ENCODE measurements around the gene THRB.

Gene THRB

DNA sequence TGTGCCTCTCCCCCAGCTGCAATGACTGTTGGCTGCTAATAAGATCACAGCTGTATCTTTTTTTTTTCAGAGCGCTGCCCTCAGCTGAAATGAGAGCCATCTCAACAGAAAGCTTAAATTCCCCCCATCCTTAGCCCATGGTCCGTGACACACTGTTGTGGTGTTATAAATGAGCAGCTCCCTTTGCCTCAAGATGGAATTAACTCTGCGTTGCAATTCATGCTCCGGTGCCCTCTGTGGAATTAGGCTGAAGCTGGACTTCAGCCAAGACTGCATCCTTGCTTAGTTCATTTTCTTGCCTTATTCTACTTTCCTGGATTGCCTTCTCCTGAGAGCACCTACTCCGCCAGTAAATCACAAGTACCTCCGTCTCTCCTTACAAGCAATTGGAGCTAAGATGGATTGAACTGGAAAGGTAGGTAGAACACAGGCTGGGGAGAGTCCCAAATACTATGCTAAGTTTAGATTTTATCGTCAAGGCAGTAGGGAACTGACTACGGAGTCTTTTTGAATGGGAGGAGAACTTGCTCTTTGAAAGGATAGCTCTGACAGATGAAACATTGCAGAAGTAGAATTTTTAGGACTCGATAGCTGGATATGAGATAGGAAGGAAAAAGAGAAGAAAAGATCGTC is 39.0 kb upstream of the THRB start:
- TF ChIP-seq, protein P1, sequence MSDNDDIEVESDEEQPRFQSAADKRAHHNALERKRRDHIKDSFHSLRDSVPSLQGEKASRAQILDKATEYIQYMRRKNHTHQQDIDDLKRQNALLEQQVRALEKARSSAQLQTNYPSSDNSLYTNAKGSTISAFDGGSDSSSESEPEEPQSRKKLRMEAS (IDR thresholded peaks at IDR 0.05; ENCODE audit: low read depth, low read length) = no peak
- TF ChIP-seq POLR2A (IDR thresholded peaks at IDR 0.05; ENCODE audit: extremely low read depth, insufficient read length) = no peak
- TF ChIP-seq, protein P2, sequence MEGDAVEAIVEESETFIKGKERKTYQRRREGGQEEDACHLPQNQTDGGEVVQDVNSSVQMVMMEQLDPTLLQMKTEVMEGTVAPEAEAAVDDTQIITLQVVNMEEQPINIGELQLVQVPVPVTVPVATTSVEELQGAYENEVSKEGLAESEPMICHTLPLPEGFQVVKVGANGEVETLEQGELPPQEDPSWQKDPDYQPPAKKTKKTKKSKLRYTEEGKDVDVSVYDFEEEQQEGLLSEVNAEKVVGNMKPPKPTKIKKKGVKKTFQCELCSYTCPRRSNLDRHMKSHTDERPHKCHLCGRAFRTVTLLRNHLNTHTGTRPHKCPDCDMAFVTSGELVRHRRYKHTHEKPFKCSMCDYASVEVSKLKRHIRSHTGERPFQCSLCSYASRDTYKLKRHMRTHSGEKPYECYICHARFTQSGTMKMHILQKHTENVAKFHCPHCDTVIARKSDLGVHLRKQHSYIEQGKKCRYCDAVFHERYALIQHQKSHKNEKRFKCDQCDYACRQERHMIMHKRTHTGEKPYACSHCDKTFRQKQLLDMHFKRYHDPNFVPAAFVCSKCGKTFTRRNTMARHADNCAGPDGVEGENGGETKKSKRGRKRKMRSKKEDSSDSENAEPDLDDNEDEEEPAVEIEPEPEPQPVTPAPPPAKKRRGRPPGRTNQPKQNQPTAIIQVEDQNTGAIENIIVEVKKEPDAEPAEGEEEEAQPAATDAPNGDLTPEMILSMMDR (IDR thresholded peaks at IDR 0.05; ENCODE audit: low read depth, low read length) = no peak
- no peak for TF ChIP-seq MYC (IDR thresholded peaks at IDR 0.05; ENCODE audit: low read depth, low read length)
- DNase-seq (ENCODE audit: low read depth) = no peak

GRCh38 chr3:24530471-24530870 is 35.8 kb upstream of the THRB start:
- TF ChIP-seq, protein P2 (IDR thresholded peaks at IDR 0.05; ENCODE audit: low read depth, low read length) = no peak
- TF ChIP-seq MYC (IDR thresholded peaks at IDR 0.05; ENCODE audit: low read depth, low read length) = no peak
- no peak for TF ChIP-seq POLR2A (IDR thresholded peaks at IDR 0.05; ENCODE audit: extremely low read depth, insufficient read length)
- TF ChIP-seq, protein P1 (IDR thresholded peaks at IDR 0.05; ENCODE audit: low read depth, low read length) = no peak
- H3K4me3 ChIP-seq (ENCODE audit: low read depth, low read length) = no peak overlapping the region
- DNase-seq (ENCODE audit: low read depth) = no peak

More for the DNA sequence above, 39.0 kb upstream of the THRB start:
- no peak overlapping the region for H3K4me3 ChIP-seq (ENCODE audit: low read depth, low read length)

DNA sequence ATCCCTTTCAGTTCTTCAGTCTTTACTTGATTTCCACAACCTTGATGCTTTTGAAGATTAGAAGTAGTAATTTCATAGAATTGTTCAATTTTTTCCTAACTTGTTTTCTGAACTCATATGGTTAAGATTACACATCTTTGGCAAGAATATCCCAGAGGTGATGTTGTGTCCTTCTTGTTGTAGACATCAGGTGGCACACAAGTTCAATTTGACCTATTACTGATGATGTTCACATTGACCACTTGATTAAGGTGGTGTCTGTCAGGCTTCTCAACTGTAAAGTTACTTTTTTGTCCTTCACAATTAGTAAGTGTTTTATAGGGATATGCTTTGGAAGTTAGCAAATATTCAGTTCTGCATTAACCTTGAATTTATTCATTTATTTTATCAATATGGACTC is 34.6 kb upstream of the THRB start:
- no peak overlapping the region for H3K4me3 ChIP-seq (ENCODE audit: low read depth, low read length)
- TF ChIP-seq, protein P1 (IDR thresholded peaks at IDR 0.05; ENCODE audit: low read depth, low read length) = no peak
- no peak for TF ChIP-seq MYC (IDR thresholded peaks at IDR 0.05; ENCODE audit: low read depth, low read length)
- no peak for TF ChIP-seq POLR2A (IDR thresholded peaks at IDR 0.05; ENCODE audit: extremely low read depth, insufficient read length)
- TF ChIP-seq, protein P2 (IDR thresholded peaks at IDR 0.05; ENCODE audit: low read depth, low read length) = no peak
- no peak for DNase-seq (ENCODE audit: low read depth)

- no peak overlapping the region for H3K4me3 ChIP-seq (ENCODE audit: low read depth, low read length)
- TF ChIP-seq, protein P2 (IDR thresholded peaks at IDR 0.05; ENCODE audit: low read depth, low read length) = no peak
- TF ChIP-seq POLR2A (IDR thresholded peaks at IDR 0.05; ENCODE audit: extremely low read depth, insufficient read length) (no peak), MYC (IDR thresholded peaks at IDR 0.05; ENCODE audit: low read depth, low read length) (no peak)
- TF ChIP-seq, protein P1 (IDR thresholded peaks at IDR 0.05; ENCODE audit: low read depth, low read length) = no peak
- no peak for DNase-seq (ENCODE audit: low read depth)
Measured at GRCh38 chr3:24526640-24527212, 32.1 kb upstream of the THRB start.

- H3K4me3 ChIP-seq (ENCODE audit: low read depth, low read length) = no peak overlapping the region
- TF ChIP-seq MYC (IDR thresholded peaks at IDR 0.05; ENCODE audit: low read depth, low read length) = no peak
- TF ChIP-seq, protein P1 (IDR thresholded peaks at IDR 0.05; ENCODE audit: low read depth, low read length) = no peak
- no peak for TF ChIP-seq POLR2A (IDR thresholded peaks at IDR 0.05; ENCODE audit: extremely low read depth, insufficient read length)
- TF ChIP-seq, protein P2 (IDR thresholded peaks at IDR 0.05; ENCODE audit: low read depth, low read length) = no peak
- DNase-seq (ENCODE audit: low read depth) = no peak
Measured at GRCh38 chr3:24525557-24525956, 30.9 kb upstream of the THRB start.
